ENCODE data around the gene TAF1C.

The TAF1C gene

DNA sequence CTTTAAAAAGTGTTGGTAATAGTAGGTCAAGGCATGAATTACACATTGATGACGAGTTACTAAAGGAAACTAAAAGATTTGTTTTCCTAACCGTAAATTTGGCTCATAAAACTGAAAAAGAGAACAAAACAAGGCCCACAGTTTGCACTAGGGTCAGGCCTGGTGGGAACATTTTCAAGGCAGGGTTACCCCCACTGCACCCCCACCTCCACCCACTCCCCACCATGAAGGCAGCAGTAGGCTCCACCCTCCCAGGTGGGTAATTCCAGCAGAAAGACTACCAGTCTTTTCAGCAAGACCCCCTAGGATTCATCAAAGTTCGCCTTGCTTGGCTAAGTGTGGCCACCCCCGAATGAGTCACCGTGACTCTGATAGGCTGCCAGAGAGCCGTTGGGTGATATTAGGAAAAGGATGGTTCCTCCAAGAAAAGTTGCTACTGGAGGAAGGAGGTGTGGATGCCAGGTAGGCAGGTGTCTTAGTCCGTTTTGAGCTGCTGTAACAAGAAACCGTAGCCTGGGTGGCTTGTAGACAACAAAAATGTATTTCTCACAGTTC is 33.1 kb downstream of the TAF1C start:
- no peak for DNase-seq

DNA sequence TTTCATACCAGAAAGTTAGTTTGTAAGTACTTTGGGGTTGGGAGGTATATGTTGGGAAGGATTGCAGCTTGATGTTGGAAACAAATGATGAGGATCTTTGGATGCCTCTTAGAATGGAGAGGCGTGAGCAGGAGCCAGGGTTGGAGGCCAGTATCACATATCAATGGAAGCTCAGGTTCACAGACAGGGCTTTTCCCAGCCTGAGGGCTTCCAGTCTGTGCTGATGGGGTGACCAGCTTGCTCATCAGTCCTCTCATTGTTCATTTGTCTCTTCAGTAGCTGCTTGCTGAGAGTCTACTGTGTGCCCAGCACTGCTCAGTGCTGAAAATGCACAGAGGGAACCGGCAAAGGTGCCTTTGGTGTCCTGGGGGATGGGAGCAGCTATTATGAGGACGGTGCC is 35.9 kb downstream of the TAF1C start:
- DNase-seq: no peak

DNA sequence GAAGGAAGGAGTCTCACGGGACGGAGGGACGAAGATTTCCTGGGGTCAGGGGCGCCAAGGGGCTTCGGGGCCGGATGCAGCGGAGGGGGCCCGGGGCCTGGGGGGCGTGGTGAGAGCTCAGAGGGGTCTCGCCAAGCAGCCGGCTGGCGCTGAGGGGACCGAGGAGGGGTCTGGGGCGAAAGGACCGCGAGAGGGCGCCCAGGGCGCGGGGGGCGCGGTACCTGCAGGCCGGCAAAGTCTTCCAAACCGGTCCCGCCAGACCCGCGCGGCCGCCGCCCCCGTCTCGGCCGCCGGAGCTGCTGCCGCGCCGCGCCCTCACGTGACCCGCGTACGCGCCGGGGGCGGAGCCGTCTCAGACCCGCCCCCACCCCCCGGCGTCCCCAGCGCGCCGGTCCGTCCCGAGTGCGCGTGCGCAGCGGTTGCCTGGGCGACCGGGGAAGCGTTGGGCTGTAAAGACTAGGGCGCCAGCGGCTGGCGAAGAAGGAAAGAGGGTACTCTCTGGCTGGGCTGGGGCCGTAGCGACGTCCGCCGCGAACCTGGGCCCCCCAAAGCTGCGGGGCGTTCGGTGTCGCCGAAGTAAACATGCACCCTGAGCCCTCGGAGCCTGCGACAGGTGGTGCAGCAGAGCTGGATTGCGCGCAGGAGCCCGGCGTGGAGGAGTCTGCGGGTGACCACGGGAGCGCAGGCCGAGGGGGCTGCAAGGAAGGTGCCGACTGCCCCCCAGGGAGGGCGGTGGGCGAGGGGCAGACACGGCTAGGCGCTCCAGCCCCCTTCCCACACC is 41.8 kb downstream of the TAF1C start, which contains the start of the genes DNAAF1 and HSDL1:
Gene DNAAF1 (plus strand): TSS at position 450 of the 781 bp plus-strand sequence. CDS start 133 bp downstream, at position 583.
Gene HSDL1 (minus strand): TSS at position 319 of the 781 bp plus-strand sequence. CDS start 13,856 bp downstream, outside the sequence.
- peak; percentile 66 for DNase-seq

DNA sequence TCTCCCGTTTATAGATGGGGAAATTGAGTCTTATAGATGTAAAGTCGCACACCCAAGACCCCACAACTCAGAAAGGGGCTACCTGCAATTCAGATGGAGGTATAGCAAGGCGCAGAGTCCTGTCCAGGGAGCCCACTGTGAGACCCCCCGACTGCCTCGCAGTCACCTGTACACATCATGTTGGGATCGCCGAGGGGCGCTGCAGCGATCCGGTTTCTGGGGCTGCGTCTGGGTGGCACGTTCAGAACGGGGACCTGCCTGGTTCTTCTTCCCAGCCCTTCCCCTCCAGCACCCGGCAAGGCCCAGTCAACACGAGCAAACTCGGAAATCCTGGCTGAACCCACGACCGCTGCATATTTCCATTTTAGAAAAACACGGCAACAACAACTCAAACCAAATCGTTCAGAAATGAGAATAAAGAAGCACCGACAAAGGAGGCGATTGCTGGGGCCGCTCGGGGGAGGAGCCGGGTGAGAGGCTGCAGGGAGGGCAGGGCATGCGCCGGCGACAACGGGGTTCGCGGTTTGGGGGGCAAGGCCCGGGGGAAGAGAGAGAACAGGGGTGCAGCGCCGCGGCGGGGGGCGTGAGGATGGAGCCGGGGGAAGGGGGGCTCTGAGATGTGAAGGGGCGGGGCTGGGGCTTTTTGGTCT is 42.5 kb downstream of the TAF1C start:
- DNase-seq: no peak

DNA sequence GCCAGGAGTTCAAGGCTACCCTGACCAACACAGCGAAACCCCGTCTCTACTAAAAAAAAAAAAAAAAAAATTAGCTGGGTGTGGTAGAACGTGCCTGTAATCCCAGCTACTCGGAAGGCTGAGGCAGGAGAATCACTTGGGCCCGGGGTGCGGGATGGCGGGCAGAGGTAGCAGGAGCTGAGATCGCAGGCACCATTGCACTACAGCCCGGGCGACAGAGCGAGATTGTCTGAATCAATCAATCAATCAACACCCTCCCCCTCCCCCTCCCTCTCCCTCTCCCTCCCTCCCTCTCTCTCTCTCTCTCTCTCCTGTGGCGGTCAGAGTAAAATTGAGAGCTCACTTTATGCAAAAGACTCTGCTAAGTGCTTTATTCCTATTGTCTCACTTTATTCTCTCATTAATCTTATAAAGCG is 43.1 kb downstream of the TAF1C start:
- DNase-seq: no peak

DNA sequence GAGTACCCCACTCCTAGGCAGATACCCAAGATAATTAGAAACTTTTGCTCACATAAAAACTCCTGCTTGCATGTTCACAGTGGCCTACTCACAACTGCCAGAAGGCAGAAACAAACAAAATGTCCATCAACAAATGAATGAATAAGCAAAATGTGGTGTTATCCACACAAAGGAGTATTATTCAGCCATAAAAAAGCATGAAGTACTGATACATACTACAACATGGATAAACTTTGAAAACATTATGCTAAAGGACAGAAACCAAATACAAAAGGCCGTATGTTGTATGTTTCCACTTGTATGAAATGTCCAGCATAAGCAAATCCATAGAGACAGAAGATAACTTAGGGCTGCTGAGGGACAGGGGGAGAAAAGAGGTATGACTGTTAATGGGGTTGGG is 43.8 kb downstream of the TAF1C start:
- DNase-seq: no peak

DNA sequence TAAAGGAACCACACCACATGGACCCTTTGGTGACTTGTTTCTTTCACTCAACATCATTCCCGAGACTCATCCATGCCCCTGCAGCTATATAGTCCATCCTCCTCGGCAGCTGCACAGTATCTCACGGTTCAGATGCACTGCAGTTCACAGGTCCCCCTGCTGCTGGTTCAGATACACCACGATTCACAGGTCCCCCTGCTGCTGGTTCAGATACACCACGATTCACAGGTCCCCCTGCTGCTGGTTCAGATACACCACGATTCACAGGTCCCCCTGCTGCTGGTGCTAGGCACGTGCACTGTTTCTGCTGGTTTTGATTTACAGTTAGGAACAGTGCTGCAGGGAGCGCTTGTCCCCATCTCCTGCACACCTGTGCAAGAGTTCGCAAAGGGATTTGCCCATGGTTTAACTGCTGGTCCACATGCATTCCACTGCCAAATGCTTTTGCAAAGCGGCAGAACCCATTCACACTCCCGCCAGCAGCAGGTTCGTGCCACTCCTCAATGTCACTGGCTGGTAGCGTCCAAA is 45.6 kb downstream of the TAF1C start:
- DNase-seq: no peak

DNA sequence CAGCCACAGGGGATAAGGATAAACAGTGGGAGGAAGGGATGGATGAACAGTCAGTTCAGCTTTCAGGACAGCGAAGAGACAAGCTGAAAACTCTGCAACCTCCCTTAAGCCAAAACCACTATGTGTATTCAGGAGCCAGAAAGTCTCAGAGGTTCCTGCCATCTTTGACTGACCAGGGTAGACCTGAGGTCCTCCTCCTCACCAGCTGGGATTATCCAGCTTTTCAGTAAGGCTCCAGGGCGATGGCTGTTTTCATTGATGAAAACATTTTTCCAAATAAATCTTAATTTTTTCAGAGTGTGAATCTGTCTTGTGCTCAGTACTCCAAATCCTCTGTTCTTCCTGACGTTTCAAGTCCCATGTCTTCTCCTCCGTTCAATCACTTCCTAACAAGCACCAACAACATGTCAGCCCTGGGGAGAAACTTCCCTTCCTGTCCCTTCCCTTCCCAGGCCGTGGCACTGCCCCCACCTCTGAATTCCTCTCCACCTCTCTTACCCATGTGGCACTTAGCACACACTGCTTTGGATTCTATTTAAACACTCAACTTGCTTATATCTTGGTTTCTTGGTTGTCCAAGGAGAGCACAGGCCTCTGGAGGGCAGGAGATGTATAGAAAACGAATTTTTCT is 47.1 kb downstream of the TAF1C start:
- no peak for DNase-seq

DNA sequence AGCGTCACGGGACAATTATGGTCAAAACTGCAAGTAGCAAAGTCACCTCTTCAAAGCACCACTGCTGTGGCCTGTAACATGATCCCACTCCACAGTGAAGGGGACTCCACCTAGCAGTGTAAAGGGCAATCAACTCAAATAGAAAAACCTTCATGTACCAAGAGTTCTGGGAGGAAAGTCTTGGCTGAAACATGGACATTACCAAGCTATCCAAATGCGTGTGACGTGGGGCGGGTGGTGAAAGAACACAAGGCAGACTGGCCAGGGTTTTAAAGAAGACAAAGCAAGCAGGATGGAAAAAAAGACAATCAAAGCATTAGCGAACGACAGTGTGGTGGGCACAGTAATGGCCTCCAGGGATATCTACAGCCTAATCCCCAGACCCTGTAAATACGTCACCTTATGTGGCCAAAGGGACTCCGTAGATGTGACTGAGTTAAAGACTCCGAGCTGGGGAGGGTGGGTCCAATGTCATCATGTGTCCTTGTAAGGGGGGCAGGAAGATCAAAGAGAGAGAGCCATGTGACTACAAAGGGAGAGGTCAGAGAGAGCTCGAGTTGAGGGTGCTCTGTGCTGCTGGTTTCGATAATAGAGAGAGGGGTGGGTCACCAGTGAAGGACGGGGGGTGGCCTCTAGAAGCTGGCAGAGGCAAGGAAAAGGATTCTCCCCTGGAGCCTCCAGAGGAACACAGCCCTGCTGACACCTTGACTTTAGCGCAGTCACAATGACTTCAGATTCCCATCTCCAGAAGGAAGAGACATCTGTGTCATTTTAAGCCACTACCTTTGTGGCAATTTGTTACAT is 47.8 kb downstream of the TAF1C start:
- DNase-seq: no peak

DNA sequence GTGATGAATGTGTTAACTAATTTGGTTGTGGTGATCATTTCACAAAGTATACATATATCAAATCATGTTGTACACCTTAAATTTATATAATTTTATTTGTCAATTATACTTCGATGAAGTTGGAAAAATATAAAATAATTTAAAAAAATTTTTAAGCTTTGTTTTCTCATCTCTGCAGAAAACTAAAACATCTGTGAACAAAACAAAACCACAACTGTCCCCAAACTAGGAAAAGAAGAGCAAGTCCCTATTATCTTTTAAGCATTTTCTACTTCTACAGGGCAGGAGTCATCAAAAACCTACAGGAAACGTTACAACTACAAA is 48.4 kb downstream of the TAF1C start:
- DNase-seq: no peak

DNA sequence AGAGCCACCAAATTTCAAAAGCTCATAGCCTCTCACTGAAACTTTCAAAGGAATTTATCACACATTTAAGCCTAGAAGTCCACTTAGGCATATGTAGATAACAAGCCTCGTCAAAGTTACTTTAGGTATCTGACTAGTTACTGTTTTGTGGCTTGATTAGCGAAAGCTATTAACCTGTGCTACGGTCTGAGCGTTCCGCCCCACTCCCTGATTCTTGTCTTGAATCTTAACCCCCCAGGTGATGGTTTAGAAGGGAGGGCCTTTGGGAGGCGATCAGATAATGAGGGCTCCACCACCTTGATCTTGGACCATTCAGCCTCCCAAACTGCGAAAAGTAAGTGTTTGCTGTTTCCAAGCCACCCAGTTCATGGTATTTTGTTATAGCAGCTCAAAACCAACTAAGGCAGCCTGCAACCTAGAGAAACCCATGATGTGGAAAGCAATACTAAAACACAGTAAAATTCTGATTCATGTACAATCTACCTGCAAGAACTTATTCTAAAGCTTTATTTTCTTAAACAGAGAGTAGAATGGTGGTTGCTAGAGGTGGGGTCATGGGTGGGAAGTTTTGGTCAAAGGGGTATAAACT is 49.0 kb downstream of the TAF1C start:
- DNase-seq: no peak

DNA sequence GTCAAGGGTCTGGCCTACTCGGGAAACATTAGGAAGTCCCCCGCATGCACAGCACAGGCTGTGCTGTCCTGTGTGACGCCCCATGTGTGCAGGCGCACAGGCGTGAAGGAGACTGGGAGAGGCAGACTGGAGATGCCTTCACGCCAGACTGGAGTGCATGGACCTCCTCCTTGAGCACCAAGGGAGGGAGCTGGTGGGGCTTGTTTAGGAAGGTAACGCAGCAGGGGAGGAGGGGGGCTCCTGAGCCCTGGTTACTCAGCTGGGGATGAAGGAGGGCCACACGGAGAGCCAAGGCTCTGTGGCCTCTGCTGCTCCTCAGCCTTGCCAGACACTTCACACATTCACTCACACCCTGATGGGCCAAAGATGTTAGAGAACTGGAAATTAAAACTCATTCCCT is 49.6 kb downstream of the TAF1C start:
- DNase-seq: no peak

DNA sequence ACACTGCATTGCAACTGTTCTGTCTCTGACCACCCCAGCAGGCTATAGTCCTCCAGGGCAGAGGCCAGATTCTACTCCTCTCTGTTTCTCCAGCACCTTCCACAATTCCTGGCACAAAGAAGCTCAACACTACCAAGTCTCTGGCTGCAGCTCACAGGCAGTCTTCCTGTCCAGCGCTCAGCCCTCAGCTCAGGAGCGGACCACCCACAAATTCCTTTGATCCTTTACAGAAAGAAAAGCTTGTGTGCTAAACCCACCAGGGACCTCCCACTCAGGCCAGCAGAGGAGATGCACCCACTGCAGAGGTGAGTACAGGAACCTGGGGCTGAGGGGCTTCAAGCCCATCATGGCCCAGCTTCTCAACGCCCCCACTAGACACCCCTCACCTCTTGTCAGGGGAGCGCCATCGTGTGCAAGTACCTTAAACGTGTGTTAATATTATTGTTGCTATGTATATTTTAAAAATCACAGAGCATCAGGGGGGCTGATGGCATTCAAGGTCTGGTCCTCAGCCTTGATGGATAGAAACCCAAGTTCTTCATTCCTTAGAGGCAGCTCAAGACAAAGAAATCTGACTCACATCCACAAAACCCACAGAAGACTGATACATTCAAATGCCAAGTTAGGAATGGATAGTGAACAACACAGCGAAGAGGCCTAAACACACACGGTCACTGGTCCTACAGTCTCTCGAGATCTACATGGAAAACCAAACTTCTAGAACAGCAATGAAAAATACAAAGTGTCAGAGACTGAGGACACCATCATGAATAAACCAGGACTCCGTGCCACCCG is 50.3 kb downstream of the TAF1C start:
- DNase-seq: no peak

DNA sequence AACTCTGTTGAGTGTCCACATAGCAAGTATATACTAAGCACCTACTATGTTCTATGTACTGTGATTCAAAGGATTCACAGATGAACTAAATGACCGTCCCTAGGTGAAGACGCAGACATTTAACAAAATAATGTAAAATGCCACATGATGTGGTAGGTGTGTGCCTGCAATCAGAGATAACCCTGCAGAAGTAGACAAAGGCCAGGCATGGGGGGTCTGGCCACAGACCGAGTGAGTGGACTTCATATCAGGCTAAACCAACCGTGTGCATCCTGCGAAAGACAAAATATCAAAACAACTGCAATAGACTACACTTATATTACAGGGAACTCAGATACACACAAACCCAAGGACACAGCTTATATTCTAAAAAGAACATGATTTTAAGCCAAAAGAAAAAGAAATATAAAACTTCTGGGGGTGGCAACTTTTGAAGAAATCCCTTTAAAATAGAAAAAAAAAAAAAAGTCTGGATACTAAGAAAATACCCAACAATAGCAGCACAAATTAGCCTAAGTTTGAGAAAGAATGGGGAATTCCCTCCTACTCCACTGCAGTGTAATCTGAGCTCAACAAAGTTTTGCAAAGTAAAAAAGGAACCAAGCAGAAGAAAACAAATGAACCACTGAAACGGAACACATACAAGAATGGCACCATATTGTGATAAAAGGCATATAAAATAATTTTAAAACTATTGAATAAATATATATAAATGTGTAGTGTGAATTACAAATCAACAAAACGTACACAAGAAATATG is 54.2 kb downstream of the TAF1C start:
- DNase-seq: no peak

DNA sequence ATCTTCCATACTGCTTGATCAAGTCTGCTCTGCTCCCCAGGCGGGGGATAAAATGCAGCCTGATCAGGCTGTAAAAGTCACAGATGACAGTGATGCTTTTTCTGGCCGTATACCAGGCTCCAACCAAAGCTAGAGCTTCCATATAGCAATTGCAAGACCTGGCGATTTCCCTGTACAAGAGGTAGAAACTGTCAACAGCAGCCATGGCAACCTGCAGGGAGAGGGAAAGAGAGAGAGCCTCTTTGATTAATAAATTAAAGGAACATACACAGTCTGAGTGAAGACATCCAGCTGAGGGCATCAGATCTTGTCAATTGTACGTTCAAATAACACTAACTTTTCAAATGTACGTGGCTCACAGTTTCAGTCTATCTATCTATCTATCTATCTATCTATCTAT is 55.7 kb downstream of the TAF1C start:
- no peak for DNase-seq

Measured in GOT3 (cell line).